Measurements from ENCODE around the gene CHCHD3.
"Not testable (repeated sequence)": the region's sequence is repeated elsewhere in the genome, so short reads cannot be mapped to it uniquely, and the experiment has no call there.

Gene CHCHD3

DNA sequence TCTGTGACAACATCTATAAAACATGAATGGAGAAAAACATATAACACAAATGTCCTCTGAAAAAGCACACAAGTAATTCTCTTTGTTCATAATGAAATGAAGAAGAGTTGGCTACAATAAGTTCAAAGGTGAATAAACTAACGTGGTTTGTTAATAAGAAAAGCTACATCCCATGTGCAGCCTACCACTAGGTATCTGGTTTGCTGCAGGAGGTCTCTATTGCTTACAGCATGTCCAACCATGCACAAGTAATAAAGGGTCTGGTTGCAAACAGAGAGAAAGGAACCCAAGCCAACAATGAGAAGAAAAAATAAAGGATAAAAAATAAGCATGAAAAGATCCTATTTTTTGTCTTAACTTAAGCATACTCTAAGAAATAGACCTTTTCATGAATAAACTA is 139.2 kb downstream of the CHCHD3 start:
- DNase-seq, result no peak

DNA sequence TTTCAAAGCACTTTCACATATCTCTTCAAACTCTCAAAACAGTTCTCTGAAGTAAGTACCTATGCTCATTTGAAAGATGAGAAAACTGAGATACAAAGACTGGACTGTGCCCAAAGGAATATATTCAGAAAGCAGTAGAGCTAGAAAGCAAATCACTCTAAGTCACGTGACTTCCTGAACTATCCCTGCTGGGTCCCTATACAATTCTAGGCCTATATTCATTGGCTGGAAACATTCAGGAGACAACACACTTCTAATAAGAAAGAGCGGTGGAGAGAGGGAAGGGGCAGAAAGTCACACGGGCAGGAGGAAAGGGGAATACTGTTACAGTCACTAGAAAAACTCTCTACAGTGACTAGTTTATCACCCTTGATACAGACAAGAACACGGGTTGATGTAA is 140.0 kb downstream of the CHCHD3 start:
- no peak for DNase-seq

GRCh38 chr7:132941428-132941827 is 140.5 kb downstream of the CHCHD3 start:
- no peak for DNase-seq

DNA sequence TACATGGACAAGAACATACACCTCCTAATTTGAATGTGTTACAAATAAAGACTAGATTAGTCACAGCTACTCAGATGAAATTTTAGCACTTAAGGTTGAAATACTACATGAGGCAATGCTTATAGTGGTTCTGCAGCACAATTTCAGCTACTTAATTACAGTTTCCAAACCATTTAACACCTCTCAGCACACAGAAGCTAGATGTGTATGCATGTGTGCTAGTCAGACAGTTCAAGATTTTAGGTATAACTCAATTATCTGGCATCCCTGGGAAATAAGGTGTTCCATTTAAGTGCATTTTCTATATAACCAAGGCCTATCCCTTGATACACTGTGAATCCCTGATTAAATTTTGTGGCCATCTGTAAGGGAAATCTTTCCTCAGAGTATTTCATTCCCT is 141.8 kb downstream of the CHCHD3 start:
- DNase-seq, result no peak

DNA sequence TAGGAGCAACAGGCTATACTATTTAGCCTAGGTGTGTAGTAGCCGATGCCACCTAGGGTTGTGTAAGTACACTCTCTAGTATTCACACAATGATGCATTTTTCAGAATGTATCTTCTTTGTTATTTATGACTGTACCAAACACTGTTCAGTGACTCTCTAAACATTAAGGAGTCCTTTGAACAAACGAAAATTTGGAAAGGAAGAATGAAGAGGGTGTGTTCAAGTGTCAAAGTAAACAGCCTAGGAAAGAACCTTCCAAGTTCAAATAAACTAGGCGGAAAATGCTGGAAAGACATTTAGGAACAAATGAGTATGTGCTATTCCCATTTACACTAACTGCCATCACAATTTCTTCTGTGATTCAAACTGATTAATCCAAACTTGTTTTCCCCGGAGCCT is 142.4 kb downstream of the CHCHD3 start:
- no peak for DNase-seq

DNA sequence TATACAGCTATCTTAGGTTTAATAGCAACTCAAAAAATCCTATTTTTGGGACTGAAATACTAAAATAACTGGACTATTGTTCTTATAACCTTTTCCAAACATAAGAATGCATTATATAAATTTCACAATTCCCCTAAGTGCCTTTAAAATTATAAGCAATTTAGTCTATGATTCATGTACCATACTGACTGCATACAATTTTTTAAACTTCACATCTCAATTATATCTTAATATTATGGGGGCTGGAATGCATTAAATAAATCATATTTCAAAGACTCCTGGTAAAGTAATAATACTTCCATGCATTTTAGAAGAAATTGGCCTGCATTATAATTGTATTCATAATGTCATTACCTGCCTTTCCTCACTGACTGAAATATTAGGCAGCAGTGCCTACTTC is 144.6 kb downstream of the CHCHD3 start:
- no peak for DNase-seq

GRCh38 chr7:132935608-132936007 is 146.3 kb downstream of the CHCHD3 start:
- no peak for DNase-seq

- DNase-seq, result no peak
These were observed 147.9 kb downstream of the CHCHD3 start for GRCh38 chr7:132934017-132934416.

- DNase-seq, result no peak
These were observed 148.8 kb downstream of the CHCHD3 start for GRCh38 chr7:132933072-132933458.

DNA sequence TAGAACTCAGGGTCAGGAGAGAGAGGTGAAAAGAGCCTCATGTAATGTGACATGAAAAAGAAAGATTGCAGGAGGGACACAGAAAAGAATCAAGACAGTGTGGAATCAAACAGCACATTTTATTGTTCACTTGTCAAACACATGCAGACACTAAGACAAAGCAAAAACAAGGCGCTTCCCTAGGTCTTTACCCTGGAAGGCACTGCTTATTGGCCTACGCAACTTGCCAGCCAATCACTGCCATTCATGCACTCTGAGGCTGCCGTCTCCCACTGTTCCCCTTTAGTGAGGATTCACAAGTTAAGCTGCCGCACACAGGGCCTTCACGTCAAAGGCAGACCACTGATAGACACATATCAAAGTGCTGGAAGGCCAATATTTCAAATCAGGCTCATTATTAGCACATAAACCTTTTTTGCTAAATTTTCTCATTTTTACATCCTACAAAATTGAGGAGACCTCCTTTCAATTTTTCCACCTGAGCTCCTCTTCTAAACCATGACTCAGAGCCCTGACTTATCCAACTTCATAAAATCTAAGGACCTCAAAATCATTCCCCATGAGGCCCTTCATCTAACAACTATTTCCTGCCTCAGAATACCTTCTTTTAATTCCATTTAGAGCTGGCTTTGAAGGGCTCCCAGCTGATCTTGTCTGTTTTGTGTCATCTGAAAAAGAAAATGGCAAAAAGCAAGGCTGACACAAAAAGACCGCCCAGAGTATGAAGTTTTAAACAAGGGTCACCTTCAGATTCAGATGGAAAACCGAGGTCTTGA is 149.4 kb downstream of the CHCHD3 start:
- DNase-seq, result no peak

DNA sequence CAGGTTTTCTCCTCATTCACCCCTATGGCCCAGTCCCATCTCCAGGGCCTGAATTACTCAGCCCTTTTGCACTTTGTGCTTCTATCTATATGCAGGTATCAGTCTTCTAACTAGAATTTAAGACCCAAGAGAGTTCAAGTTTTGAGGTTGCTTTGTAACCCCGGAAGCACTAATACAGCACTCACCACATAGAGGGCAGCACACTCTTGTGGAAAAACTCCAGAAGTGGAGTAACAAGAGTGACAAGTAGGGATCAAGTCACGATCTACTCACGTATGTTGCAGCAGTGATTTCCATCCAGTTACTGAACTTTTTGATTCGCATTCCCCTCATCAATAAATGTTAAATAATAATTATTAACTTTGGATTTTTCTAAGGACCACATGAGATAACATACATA is 151.0 kb downstream of the CHCHD3 start:
- no peak for DNase-seq

DNA sequence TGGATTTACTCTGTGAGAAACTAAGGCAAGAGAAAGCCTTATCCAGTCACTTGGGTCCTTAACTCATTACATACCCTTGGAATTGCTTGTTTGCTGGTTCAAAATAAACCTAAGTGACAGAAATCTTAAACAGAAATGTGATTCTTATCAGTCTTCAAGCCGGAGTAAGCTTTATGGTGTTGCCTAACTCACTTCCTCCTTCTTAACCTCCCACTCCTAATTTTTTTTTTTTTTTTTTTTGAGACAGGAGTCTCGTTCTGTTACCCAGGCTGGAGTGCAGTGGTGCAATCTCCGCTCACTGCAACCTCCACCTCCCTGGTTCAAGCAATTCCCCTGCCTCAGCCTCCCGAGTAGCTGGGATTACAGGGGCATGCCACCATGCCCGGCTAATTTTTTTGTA is 151.9 kb downstream of the CHCHD3 start:
- not testable (repeated sequence) for DNase-seq

- DNase-seq, result no peak
These were observed 162.1 kb downstream of the CHCHD3 start for GRCh38 chr7:132919771-132920170.

DNA sequence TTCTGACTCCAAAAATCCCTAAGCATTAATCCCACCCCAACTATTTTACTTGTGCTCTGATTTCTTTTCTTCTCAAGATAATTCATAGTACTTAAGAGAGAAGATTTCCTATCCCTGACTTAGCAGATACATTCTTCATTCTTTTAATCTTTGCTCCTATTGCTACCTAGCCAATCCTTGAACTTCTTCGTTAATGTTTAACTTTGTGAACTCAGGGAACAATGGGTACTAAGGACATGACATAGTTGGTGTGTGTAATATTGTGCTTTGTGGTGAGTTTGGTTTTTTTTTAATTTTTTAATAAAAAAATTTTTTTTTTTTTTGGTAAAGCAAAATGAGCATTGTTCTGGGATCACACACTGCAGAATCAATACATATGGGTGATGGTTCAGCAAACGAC is 166.2 kb downstream of the CHCHD3 start:
- DNase-seq, result no peak

GRCh38 chr7:132910657-132911056 is 171.2 kb downstream of the CHCHD3 start:
- no peak for DNase-seq

DNA sequence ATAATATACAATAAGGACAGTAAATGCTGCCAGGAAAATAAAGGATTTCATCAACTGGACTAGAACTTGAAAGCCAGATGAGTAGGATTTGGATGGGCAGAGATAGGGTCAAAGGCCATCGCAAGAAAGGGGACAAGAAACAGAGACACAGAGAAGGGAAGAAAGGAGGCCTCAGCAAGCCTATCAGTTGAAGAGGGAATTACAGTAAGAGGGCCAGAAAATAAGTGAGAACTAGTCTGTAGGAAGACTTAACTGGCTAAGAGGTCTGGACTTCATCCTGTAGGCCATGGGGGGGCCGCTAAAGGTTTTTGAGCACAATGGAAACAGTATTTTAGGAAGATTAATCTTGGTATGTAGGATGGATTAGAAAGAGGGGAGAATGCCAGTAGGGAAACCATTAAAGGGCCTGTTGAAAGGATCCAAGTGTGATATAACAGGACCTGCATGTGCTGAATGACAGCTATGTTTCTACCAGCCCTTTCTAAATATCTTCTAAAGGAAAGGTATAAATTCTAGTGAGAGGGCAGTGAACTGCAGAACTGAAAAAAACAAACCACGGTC is 174.4 kb downstream of the CHCHD3 start:
- no peak for DNase-seq

GRCh38 chr7:132906193-132906835 is 175.6 kb downstream of the CHCHD3 start:
- DNase-seq, result no peak

GRCh38 chr7:132905136-132905535 is 176.8 kb downstream of the CHCHD3 start:
- DNase-seq, result not testable (repeated sequence)

DNA sequence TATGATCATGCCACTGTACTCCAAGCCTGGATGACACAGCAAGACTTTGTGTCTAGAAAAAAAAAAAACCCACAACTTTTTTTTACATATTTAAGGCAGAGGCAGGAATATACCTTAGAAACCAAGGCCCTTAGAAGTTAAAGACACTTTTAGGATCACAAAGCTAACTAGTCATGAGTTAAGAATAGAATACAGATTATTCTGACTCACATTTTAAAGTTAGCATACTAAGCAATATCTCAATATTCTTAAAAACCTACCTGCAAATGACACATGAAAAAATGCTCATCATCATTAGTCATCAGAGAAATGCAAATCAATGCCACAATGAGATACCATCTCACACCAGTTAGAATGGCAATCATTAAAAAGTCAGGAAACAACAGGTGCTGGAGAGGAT is 177.7 kb downstream of the CHCHD3 start:
- DNase-seq, result no peak

DNA sequence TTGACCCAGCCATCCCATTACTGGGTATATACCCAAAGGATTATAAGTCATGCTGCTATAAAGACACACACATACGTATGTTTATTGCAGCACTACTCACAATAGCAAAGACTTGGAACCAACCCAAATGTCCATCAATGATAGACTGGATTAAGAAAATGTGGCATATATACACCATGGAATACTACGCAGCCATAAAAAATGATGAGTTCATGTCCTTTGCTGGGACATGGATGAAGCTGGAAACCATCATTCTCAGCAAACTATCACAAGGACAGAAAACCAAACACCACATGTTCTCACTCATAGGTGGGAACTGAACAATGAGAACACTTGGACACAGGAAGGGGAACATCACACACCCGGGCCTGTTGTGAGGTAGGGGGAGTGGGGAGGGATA is 179.6 kb downstream of the CHCHD3 start:
- not testable (repeated sequence) for DNase-seq

DNA sequence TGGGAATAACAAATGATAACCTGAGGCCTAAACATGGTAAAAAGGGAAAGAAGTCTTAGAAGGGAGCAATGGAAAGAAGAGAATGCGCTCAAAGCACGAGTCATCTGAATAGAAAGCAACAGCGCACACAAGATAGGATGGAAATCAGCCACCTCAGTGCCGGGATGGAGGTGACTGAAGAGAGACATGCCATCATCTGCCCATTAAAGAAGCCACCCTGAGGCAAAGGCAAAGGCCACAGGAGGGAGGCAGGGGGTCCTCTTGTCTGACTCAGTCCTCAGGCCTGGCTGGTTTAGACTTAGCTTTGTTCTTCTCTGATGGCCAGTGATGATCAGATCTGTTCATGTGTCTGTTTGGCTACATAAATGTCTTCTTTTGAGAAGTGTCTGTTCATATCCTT is 180.6 kb downstream of the CHCHD3 start:
- DNase-seq, result no peak

GRCh38 chr7:132899833-132900232 is 182.1 kb downstream of the CHCHD3 start:
- DNase-seq, result no peak

DNA sequence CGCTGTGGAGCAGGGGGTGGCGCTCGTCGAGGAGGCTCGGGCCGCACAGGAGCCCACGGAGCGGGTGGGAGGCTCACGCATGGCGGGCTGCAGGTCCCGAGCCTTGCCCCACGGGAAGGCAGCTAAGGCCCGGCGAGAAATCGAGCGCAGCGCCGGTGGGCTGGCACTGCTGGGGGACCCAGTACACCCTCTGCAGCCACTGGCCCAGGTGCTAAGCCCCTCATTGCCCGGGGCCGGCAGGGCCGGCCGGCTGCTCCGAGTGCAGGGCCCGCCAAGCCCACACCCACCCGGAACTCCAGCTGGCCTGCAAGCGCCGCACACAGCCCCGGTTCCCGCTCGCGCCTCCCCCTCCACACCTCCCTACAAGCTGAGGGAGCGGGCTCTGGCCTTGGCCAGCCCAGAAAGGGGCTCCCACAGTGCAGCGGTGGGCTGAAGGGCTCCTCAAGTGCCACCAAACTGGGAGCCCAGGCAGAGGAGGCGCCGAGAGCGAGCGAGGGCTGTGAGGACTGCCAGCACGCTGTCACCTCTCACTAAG is 183.2 kb downstream of the CHCHD3 start:
- not testable (repeated sequence) for DNase-seq

DNA sequence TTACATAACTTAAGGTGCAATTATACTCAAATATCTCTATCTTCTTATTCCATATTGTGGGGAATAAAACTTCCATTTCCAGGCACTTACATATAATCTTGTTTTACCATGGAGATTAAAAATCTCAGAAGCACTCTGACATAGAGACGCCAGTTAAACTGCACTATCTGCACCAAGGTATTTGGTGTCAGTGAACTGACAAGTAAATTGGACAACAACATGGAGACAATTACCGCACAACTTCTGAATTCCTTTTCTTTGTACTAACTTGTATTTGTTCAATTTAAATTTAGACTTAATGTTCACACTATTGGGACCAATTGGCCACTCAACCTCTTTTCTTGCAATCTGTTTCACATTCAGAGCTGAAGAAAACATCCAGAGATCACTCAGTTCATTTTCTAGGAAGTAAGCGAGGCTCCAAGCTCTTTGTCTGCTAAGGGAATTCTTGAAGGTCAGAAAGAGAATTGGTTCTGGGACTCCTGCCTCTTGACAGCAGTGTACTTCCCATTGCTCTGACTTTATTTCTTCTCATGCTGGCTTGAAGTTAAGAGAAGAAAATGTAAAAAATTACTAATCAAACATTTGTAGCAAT is 184.7 kb downstream of the CHCHD3 start:
- DNase-seq, result no peak
